ENCODE results near the gene PLEKHA8. TPM values are rescaled to one million over a fixed set of nuclear protein-coding genes. Genes with fewer than 3 reads are reported as not detected.

PLEKHA8 gene
- total RNA-seq, 4 donors from 2014 or later: 5.7 to 12.4 (median 7.2) TPM

DNA sequence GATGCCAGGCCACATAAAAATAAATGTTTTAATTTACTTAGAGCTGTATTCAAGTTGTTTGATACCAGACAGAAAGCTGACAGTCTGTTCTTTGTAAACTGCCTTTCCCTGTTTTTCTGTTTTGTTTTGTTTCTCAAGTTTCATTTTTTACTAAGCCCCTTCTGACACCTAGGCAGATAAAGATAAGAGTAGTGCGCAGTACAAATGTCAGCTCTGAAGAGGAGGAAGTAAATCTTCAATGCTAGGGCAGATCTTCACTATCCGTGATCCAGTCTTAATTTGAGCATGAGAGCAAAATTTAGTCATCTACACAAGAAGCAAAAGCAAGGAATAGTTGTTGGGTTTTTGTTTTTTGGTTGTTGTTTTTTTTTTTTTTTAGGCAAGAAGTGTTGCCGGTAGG, 133.9 kb downstream of the PLEKHA8 start:
- Histone ChIP-seq H3K27ac (no peak overlapping the region), H3K36me3 (peaks cover 6% of the 10 kb centered on the region), H3K4me1 (peaks cover 60% of the 10 kb centered on the region), H3K27me3 (no peaks in the 10 kb centered on the region), H3K4me3 (no peak overlapping the region), H3K9me3 (no peaks in the 10 kb centered on the region)
- DNase-seq (ENCODE audit: low spot score in 2 of 2): no peak
- no peak for TF ChIP-seq POLR2AphosphoS5 (IDR thresholded peaks at IDR 0.05)
- no peak for TF ChIP-seq POLR2A (IDR thresholded peaks at IDR 0.05)
- TF ChIP-seq, protein P1, sequence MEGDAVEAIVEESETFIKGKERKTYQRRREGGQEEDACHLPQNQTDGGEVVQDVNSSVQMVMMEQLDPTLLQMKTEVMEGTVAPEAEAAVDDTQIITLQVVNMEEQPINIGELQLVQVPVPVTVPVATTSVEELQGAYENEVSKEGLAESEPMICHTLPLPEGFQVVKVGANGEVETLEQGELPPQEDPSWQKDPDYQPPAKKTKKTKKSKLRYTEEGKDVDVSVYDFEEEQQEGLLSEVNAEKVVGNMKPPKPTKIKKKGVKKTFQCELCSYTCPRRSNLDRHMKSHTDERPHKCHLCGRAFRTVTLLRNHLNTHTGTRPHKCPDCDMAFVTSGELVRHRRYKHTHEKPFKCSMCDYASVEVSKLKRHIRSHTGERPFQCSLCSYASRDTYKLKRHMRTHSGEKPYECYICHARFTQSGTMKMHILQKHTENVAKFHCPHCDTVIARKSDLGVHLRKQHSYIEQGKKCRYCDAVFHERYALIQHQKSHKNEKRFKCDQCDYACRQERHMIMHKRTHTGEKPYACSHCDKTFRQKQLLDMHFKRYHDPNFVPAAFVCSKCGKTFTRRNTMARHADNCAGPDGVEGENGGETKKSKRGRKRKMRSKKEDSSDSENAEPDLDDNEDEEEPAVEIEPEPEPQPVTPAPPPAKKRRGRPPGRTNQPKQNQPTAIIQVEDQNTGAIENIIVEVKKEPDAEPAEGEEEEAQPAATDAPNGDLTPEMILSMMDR (IDR thresholded peaks at IDR 0.05): no peak
- TF ChIP-seq EP300 (IDR thresholded peaks at IDR 0.05): no peak
- 79% methylated on average over 3 of the region's 3 CpGs for WGBS

- no peak for DNase-seq (ENCODE audit: low spot score in 2 of 2)
- no peak overlapping the region for H3K4me3 ChIP-seq
- no peaks in the 10 kb centered on the region for H3K27me3 ChIP-seq
- WGBS: 54% methylated on average over 5 of the region's 5 CpGs
- H3K9me3 ChIP-seq: no peaks in the 10 kb centered on the region
- H3K36me3 ChIP-seq: peaks cover 6% of the 10 kb centered on the region
- H3K27ac ChIP-seq: peak overlapping the region; percentile 56
- TF ChIP-seq, protein P1 (IDR thresholded peaks at IDR 0.05): no peak
- TF ChIP-seq POLR2AphosphoS5 (IDR thresholded peaks at IDR 0.05) (no peak), POLR2A (IDR thresholded peaks at IDR 0.05) (no peak), EP300 (IDR thresholded peaks at IDR 0.05) (no peak)
- peaks cover 60% of the 10 kb centered on the region for H3K4me1 ChIP-seq
Observed at GRCh38 chr7:30162622-30163124, 134.5 kb downstream of the PLEKHA8 start.

DNA sequence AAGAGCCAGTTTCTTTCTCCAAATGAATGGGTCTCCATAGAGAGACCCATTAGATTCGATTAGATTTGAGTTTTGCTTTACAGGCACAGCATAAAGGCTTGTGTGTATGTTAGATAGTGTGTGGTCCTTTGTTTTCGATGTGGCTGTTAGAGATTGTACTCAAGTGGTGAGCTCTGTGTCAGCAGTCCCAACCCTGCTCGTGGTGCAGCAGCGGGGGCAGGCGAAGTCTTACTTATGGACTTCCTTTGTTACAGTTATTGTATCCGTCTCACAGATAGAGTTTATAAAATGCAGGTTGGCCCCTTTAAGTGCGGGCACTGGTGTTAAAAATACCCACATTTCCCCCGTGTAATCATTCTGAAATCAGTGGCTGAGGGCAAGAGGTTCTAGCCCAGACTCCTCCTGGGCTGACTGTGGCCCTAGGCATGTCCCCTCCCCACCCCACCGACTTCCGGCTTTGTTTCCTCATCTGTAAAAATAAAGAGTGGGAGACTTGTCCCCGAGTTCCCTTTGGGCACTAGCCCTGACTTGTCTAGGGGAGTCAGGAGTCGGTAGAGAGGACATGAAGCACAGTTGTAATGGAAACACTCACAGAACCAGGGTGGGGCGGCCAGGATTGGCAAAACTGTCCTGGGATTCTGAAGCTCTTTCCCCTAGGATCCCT, 135.2 kb downstream of the PLEKHA8 start:
- DNase-seq (ENCODE audit: low spot score in 2 of 2): no peak
- Histone ChIP-seq H3K9me3 (no peaks in the 10 kb centered on the region), H3K27ac (peak overlapping the region; percentile 56), H3K4me3 (no peak overlapping the region), H3K4me1 (peaks cover 63% of the 10 kb centered on the region), H3K36me3 (peaks cover 6% of the 10 kb centered on the region), H3K27me3 (no peaks in the 10 kb centered on the region)
- 47% methylated on average over 13 of the region's 13 CpGs for WGBS
- TF ChIP-seq POLR2AphosphoS5 (IDR thresholded peaks at IDR 0.05) (no peak), POLR2A (IDR thresholded peaks at IDR 0.05) (no peak), EP300 (IDR thresholded peaks at IDR 0.05) (no peak)
- TF ChIP-seq, protein P1 (IDR thresholded peaks at IDR 0.05): no peak

GRCh38 chr7:30164567-30164966, 136.4 kb downstream of the PLEKHA8 start:
- no peak overlapping the region for H3K27ac ChIP-seq
- TF ChIP-seq, protein P1 (IDR thresholded peaks at IDR 0.05): peak; percentile 35 to 49
- TF ChIP-seq EP300 (IDR thresholded peaks at IDR 0.05) (no peak), POLR2AphosphoS5 (IDR thresholded peaks at IDR 0.05) (no peak), POLR2A (IDR thresholded peaks at IDR 0.05) (no peak)
- peaks cover 6% of the 10 kb centered on the region for H3K36me3 ChIP-seq
- peaks cover 66% of the 10 kb centered on the region for H3K4me1 ChIP-seq
- H3K9me3 ChIP-seq: no peaks in the 10 kb centered on the region
- no peaks in the 10 kb centered on the region for H3K27me3 ChIP-seq
- DNase-seq (ENCODE audit: low spot score in 2 of 2): no peak
- 74% methylated on average over 6 of the region's 6 CpGs for WGBS
- H3K4me3 ChIP-seq: no peak overlapping the region

- H3K4me1 ChIP-seq: peaks cover 70% of the 10 kb centered on the region
- H3K27ac ChIP-seq: no peak overlapping the region
- 49% methylated on average over 3 of the region's 3 CpGs for WGBS
- no peaks in the 10 kb centered on the region for H3K9me3 ChIP-seq
- no peaks in the 10 kb centered on the region for H3K27me3 ChIP-seq
- no peak overlapping the region for H3K4me3 ChIP-seq
- H3K36me3 ChIP-seq: no peaks in the 10 kb centered on the region
- DNase-seq (ENCODE audit: low spot score in 2 of 2): no peak
- TF ChIP-seq POLR2AphosphoS5 (IDR thresholded peaks at IDR 0.05): no peak
- TF ChIP-seq EP300 (IDR thresholded peaks at IDR 0.05): no peak
- TF ChIP-seq, protein P1 (IDR thresholded peaks at IDR 0.05): no peak
- no peak for TF ChIP-seq POLR2A (IDR thresholded peaks at IDR 0.05)
Observed at GRCh38 chr7:30165590-30165989, 137.4 kb downstream of the PLEKHA8 start.

Data from suprapubic skin (tissue), 4 donors.